CD4-positive, alpha-beta T cell treated with Interleukin-17A for 4 hours (primary cell): Measurements from ENCODE around the gene CIAPIN1.
A peak's percentile ranks its signal among the peaks of the same experiment; 100 is the strongest.

Experiments used
- DNase-seq: peaks from one replicate; pipeline ENCODE4 v3.0.0-alpha.2; 2020; ENCODE audit warnings: mixed read lengths

CIAPIN1 gene

GRCh38 chr16:57447186-57447962 lies at the start of gene CIAPIN1, which contains the start of gene COQ9:
CIAPIN1 (minus strand) TSS chr16:57447385; CDS start chr16:57440928, 6,457 bp downstream.
COQ9 (plus strand) TSS chr16:57447479; CDS start chr16:57447506, 27 bp downstream.
- peak; percentile 93 for DNase-seq

GRCh38 chr16:57493767-57494166 lies 46.6 kb upstream of the CIAPIN1 start:
- DNase-seq: no peak

GRCh38 chr16:57489229-57489628 lies 42.0 kb upstream of the CIAPIN1 start:
- DNase-seq: no peak

- no peak for DNase-seq
Measured at GRCh38 chr16:57486858-57487834, 40.0 kb upstream of the CIAPIN1 start.

- peak; percentile 90 for DNase-seq
Measured at GRCh38 chr16:57485916-57486857, 39.0 kb upstream of the CIAPIN1 start, which contains the start of gene DOK4. DOK4 (minus strand) TSS chr16:57486493; CDS start chr16:57479507, 6,986 bp downstream.

GRCh38 chr16:57485091-57485915 lies 38.1 kb upstream of the CIAPIN1 start:
- DNase-seq: no peak

GRCh38 chr16:57484515-57485005 lies 37.4 kb upstream of the CIAPIN1 start:
- DNase-seq: no peak

GRCh38 chr16:57483725-57484514 lies 36.7 kb upstream of the CIAPIN1 start:
- no peak for DNase-seq

GRCh38 chr16:57482845-57483545 lies 35.8 kb upstream of the CIAPIN1 start:
- DNase-seq: no peak

GRCh38 chr16:57481421-57481820 lies 34.2 kb upstream of the CIAPIN1 start:
- no peak for DNase-seq

GRCh38 chr16:57480754-57481230 lies 33.6 kb upstream of the CIAPIN1 start:
- no peak for DNase-seq

GRCh38 chr16:57479976-57480753 lies 33.0 kb upstream of the CIAPIN1 start:
- no peak for DNase-seq

- DNase-seq: no peak
Measured at GRCh38 chr16:57479205-57479975, 32.2 kb upstream of the CIAPIN1 start.

- no peak for DNase-seq
Measured at GRCh38 chr16:57478396-57479204, 31.4 kb upstream of the CIAPIN1 start.

GRCh38 chr16:57477531-57478202 lies 30.5 kb upstream of the CIAPIN1 start:
- no peak for DNase-seq
